Panc1 (cell line): ENCODE measurements around the gene IGFBP1. TPM values are rescaled to one million over a fixed set of nuclear protein-coding genes. Genes with fewer than 3 reads are reported as not detected.

Experiments used
- ATAC-seq: fragments of 200-7000 bp; cut with Tn5 transposase; 2 replicates; pipeline ENCODE4 v1.9.1; 2020; ENCODE audit warnings: mild to moderate bottlenecking, moderate library complexity
- BruUV-seq: library from RNA; stranded (reverse); fragments of 400-500 nt; replicated peaks from 2 replicates; lab custom pipeline; 2021; lab: Mats Ljungman, UMichigan
- CTCF ChIA-PET: fragments of 300-600 bp; sonication (Branson Sonifier 250); formaldehyde crosslinking; loops from one replicate; lab custom pipeline; 2022; ENCODE audit warnings: antibody characterized with exemption; lab: Charles Lee
- POLR2A ChIA-PET: fragments of 300-600 bp; sonication (Branson Sonifier 250); formaldehyde crosslinking; loops from one replicate; lab custom pipeline; 2022; ENCODE audit warnings: antibody characterized with exemption; lab: Charles Lee
- DNase-seq: peaks from one replicate; pipeline ENCODE4 v3.0.0-alpha.2; 2010; ENCODE audit warnings: low read depth, low spot score
- H3K27ac ChIP-seq: 2 replicates; pipeline ENCODE4 v1.5.1; 2011; ENCODE audit warnings: mild to moderate bottlenecking, low read length, inconsistent platforms
- H3K27me3 ChIP-seq: fragments of 200-500 bp; sonication (Bioruptor generic); 2 replicates; pipeline ENCODE4 v1.6.0; 2014; ENCODE audit warnings: low read length, inconsistent platforms; ENCODE audit not compliant: control insufficient read depth, insufficient read depth
- H3K36me3 ChIP-seq: fragments of 200-500 bp; sonication (Bioruptor generic); 2 replicates; pipeline ENCODE4 v1.5.1; 2014; ENCODE audit warnings: inconsistent platforms, mild to moderate bottlenecking, low read length, moderate library complexity; ENCODE audit not compliant: control insufficient read depth, insufficient read depth
- H3K4me1 ChIP-seq: 2 replicates; pipeline ENCODE4 v1.5.1; 2011; ENCODE audit warnings: inconsistent platforms, mild to moderate bottlenecking, low read length, moderate library complexity; ENCODE audit not compliant: control insufficient read depth, insufficient read depth
- H3K4me3 ChIP-seq, 2 experiments: 2 replicates each; pipeline ENCODE4 v1.5.1; 2011 to 2012; ENCODE audit warnings: low read depth in 2 of 2, low read length in 2 of 2, mild to moderate bottlenecking in 2 of 2, inconsistent platforms in 1 of 2, moderate library complexity in 1 of 2
- H3K9me3 ChIP-seq: fragments of 200-500 bp; sonication (Bioruptor generic); 2 replicates; pipeline ENCODE4 v1.5.1; 2014; ENCODE audit warnings: low read depth, mild to moderate bottlenecking, inconsistent platforms, low read length, moderate library complexity; ENCODE audit not compliant: control insufficient read depth, insufficient read depth
- POLR2AphosphoS5 ChIP-seq: IDR thresholded peaks from 2 replicates; pipeline ENCODE4 v1.6.1; 2012; ENCODE audit warnings: mild to moderate bottlenecking, low read depth, low read length, moderate library complexity
- SIN3A ChIP-seq: IDR thresholded peaks from 2 replicates; pipeline ENCODE4 v1.6.1; 2012; ENCODE audit warnings: low read depth, mild to moderate bottlenecking, low read length, moderate library complexity, borderline replicate concordance; ENCODE audit not compliant: insufficient read depth
- TCF7L2 ChIP-seq: IDR thresholded peaks from 2 replicates; pipeline ENCODE4 v1.6.1; 2011; ENCODE audit warnings: mild to moderate bottlenecking, low read depth, low read length, inconsistent platforms
- in situ Hi-C: cut with HindIII; loops from 2 replicates; pipeline ENCODE4 v1.10.0; 2016; ENCODE audit warnings: low sequenced_read_pairs, low pct_unique_long_range_greater_than_20kb
- intact Hi-C: fragments of 100-400 bp; cut with micrococcal nuclease; formaldehyde crosslinking; loops from one replicate; pipeline ENCODE4 v1.10.0; 2022; ENCODE audit not compliant: unreplicated experiment
- total RNA-seq: library from RNA; stranded (reverse); gene quantifications from one replicate; pipeline ENCODE4 v1.2.1, GENCODE V29; 2021; ENCODE audit not compliant: unreplicated experiment
- TF ChIP-seq, protein P1 (sequence below): fragments of 450-650 bp; IDR thresholded peaks from 2 replicates; pipeline ENCODE4 v1.5.1; 2017; ENCODE audit warnings: mild to moderate bottlenecking
- TF ChIP-seq, protein P2 (sequence below), 2 experiments: IDR thresholded peaks; 2 replicates each; pipeline ENCODE4 v1.6.1; 2011 to 2012; ENCODE audit warnings: low read depth in 2 of 2, control low read depth in 1 of 2, low read length in 1 of 2, mild to moderate bottlenecking in 1 of 2, moderate library complexity in 1 of 2; ENCODE audit not compliant: insufficient read depth in 1 of 2

The IGFBP1 gene
- total RNA-seq, 1 experiment from 2014 or later, result 0.33 TPM

DNA sequence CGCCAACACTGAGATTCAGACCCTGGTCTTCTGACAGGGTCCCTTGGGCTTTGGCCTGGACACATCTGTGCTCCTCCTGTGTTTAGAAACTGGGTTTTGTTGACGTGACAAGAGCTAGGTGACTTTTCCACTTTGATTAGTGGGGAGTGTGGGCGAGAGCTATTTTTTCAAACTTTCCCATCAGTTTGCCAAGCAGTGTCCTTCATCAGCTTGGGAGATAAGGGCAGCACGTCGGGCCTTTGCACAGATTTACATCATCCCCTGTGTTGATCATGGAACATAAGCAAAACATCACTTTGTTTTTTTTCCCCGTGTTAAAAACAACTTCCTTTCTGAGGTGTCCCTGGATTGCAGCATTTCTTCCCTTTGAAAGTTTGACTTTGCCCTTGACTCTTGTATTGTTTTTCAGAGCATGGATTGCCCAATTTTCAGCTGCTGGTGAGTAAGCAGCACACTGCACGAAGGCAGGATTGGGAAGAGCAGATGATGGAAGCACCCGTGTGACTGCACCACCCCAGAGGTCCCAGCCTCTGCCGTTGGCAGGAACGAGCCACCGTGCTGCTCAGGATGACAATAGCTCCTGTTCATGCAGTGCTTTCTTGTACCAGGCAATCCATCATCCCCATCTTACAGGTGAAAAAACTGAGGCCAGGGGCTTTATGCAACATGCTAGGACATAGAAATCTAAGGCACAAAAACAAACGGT lies 6.4 kb upstream of the IGFBP1 start:
- no TSS peak for BruUV-seq
- no peaks in the 10 kb centered on the region for H3K9me3 ChIP-seq
- ChIA-PET CTCF (no interaction called here), POLR2A (interaction anchor here (0.7 kb wide), 1 partner anchor 257 kb away, joined by 4 read pairs; no protein-coding TSS in a partner anchor)
- TF ChIP-seq, protein P1, sequence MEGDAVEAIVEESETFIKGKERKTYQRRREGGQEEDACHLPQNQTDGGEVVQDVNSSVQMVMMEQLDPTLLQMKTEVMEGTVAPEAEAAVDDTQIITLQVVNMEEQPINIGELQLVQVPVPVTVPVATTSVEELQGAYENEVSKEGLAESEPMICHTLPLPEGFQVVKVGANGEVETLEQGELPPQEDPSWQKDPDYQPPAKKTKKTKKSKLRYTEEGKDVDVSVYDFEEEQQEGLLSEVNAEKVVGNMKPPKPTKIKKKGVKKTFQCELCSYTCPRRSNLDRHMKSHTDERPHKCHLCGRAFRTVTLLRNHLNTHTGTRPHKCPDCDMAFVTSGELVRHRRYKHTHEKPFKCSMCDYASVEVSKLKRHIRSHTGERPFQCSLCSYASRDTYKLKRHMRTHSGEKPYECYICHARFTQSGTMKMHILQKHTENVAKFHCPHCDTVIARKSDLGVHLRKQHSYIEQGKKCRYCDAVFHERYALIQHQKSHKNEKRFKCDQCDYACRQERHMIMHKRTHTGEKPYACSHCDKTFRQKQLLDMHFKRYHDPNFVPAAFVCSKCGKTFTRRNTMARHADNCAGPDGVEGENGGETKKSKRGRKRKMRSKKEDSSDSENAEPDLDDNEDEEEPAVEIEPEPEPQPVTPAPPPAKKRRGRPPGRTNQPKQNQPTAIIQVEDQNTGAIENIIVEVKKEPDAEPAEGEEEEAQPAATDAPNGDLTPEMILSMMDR, result no peak
- TF ChIP-seq SIN3A, result no peak
- TF ChIP-seq, protein P2, sequence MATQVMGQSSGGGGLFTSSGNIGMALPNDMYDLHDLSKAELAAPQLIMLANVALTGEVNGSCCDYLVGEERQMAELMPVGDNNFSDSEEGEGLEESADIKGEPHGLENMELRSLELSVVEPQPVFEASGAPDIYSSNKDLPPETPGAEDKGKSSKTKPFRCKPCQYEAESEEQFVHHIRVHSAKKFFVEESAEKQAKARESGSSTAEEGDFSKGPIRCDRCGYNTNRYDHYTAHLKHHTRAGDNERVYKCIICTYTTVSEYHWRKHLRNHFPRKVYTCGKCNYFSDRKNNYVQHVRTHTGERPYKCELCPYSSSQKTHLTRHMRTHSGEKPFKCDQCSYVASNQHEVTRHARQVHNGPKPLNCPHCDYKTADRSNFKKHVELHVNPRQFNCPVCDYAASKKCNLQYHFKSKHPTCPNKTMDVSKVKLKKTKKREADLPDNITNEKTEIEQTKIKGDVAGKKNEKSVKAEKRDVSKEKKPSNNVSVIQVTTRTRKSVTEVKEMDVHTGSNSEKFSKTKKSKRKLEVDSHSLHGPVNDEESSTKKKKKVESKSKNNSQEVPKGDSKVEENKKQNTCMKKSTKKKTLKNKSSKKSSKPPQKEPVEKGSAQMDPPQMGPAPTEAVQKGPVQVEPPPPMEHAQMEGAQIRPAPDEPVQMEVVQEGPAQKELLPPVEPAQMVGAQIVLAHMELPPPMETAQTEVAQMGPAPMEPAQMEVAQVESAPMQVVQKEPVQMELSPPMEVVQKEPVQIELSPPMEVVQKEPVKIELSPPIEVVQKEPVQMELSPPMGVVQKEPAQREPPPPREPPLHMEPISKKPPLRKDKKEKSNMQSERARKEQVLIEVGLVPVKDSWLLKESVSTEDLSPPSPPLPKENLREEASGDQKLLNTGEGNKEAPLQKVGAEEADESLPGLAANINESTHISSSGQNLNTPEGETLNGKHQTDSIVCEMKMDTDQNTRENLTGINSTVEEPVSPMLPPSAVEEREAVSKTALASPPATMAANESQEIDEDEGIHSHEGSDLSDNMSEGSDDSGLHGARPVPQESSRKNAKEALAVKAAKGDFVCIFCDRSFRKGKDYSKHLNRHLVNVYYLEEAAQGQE (IDR thresholded peaks at IDR 0.05; ENCODE audit: insufficient read depth in 1 of 2, low read depth in 2 of 2, low read length in 1 of 2), result no peak
- TF ChIP-seq TCF7L2, result no peak
- peaks cover 7% of the 10 kb centered on the region for H3K27me3 ChIP-seq
- DNase-seq (peak; percentile 79), ATAC-seq (no peak)
- no peaks in the 10 kb centered on the region for H3K36me3 ChIP-seq
- intact Hi-C loops, result no loop called here
- H3K4me3 ChIP-seq, result no peak overlapping the region
- H3K27ac ChIP-seq, result no peak overlapping the region
- no peaks in the 10 kb centered on the region for H3K4me1 ChIP-seq
- in situ Hi-C loops, result no loop called here

DNA sequence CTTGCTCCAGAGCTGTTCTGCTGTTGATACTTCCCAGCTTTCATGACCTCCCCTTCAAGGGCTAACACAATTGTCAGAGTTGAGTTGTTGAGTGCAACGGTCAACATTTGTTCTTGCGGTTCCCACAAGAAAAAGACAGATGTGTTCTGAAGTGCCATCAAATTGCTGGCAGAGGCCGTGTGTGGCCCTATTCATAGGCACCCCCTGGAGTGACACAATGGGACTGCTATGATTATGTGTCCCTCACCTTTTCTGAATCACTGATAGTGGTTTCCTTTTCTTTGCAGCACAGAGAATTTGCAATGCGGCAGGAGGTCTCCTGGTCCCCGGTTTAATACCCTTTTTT lies 5.8 kb upstream of the IGFBP1 start:
- no peak overlapping the region for H3K27ac ChIP-seq
- CTCF ChIA-PET, result no interaction called here
- TF ChIP-seq, protein P2 (IDR thresholded peaks at IDR 0.05; ENCODE audit: insufficient read depth in 1 of 2, low read depth in 2 of 2, low read length in 1 of 2), result no peak
- TF ChIP-seq TCF7L2 (no peak), SIN3A (no peak), POLR2AphosphoS5 (no peak)
- TF ChIP-seq, protein P1, result no peak
- H3K4me1 ChIP-seq, result no peaks in the 10 kb centered on the region
- POLR2A ChIA-PET, result no interaction called here
- no peak overlapping the region for H3K4me3 ChIP-seq
- no peak for DNase-seq
- no TSS peak for BruUV-seq
- no peaks in the 10 kb centered on the region for H3K36me3 ChIP-seq
- H3K27me3 ChIP-seq, result peaks cover 12% of the 10 kb centered on the region
- ATAC-seq, result no peak
- no peaks in the 10 kb centered on the region for H3K9me3 ChIP-seq
- in situ Hi-C loops, result no loop called here
- intact Hi-C loops, result no loop called here
